Measurements from ENCODE around the gene PDGFA.

DNA sequence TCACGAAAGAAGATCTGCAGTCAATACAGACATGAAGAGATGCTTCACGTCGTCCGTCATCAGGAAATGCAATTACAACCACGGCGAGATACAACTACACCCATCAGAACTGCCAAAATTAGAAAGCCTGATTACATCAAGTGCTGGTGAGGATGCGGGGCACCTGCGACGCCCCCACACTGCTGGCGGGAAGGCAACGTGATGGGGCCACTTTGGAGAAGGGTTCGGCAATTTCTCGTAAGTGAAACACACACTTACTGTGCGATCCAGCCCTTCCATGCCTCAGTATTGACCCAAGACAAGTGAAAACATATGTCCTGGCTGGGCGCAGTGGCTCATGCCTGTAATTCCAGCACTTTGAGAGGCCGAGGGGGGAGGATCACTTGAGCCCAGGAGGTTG lies 25.8 kb upstream of the PDGFA start:
- TF ChIP-seq, protein P1, sequence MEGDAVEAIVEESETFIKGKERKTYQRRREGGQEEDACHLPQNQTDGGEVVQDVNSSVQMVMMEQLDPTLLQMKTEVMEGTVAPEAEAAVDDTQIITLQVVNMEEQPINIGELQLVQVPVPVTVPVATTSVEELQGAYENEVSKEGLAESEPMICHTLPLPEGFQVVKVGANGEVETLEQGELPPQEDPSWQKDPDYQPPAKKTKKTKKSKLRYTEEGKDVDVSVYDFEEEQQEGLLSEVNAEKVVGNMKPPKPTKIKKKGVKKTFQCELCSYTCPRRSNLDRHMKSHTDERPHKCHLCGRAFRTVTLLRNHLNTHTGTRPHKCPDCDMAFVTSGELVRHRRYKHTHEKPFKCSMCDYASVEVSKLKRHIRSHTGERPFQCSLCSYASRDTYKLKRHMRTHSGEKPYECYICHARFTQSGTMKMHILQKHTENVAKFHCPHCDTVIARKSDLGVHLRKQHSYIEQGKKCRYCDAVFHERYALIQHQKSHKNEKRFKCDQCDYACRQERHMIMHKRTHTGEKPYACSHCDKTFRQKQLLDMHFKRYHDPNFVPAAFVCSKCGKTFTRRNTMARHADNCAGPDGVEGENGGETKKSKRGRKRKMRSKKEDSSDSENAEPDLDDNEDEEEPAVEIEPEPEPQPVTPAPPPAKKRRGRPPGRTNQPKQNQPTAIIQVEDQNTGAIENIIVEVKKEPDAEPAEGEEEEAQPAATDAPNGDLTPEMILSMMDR (IDR thresholded peaks at IDR 0.05) = no peak
- no peak for TF ChIP-seq POLR2A (IDR thresholded peaks at IDR 0.05)
